ENCODE data around the gene LYPD8.

Gene LYPD8

DNA sequence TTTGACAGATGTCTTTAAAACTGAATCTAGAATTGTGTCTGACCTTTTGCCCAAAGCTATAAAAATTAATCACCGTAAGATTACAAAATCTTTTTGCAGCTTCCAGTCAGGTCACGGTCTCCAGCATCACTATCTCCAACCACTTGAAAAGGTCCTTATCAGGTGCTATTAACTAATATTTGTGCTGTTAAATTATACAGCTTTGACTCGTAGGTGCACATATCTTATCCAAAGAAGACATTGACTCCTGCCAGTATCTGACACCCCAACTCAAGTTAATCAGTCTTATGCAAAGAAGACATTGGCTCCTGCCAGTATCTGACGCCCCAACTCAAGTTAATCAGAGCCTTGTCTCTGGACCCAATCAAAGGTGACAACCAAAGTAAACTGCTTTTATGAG lies 19.9 kb upstream of the LYPD8 start:
- DNase-seq, result no peak
- in situ Hi-C loops (cut with HindIII; ENCODE audit: low pct_ligation_motif_present, low pct_unique_long_range_greater_than_20kb, low sequenced_read_pairs), result no loop called here

DNA sequence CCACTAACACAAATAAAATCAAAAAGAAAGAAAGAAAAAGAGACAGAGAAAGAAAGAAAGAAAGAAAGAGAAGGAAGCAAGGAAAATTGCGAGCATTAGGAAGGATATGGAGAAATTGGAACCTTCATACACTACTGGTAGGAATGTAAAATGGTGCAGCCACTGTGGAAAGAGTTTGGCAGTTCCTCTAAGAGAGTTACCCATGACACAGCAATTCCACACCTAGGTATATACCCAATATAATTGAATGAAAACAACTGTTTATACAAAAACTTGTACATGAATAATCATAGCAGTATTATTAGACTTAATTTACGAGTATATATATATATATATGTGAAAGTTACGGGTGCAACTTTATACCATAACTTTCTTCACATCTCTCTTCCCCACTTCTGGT lies 4.1 kb upstream of the LYPD8 start:
- no peak for DNase-seq
- in situ Hi-C loops (cut with HindIII; ENCODE audit: low pct_ligation_motif_present, low pct_unique_long_range_greater_than_20kb, low sequenced_read_pairs), result no loop called here

- no peak for DNase-seq
- in situ Hi-C loops (cut with HindIII; ENCODE audit: low pct_ligation_motif_present, low pct_unique_long_range_greater_than_20kb, low sequenced_read_pairs), result no loop called here
Measured at GRCh38 chr1:248758352-248758751, 2.8 kb upstream of the LYPD8 start.

DNA sequence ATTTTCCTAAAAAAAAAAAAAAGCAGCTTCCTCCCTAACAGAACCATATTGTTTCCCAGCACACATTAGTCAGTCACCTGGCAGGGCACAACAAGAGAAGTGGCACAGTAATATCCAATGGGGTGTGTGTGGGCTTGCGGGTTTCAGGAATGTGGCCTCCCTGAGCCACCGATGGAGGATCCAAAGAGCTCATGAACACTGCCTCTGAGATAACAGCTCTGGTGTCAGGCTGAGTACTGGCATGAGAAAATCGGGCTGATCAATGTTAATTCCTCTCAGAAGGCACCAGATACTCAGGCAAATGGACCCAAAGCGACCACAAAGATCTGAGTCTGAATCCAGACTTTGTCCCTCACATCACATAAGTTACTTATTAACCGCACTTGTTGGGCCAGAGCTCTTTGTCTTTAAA lies 2.2 kb upstream of the LYPD8 start:
- DNase-seq, result peak; percentile 19
- in situ Hi-C loops (cut with HindIII; ENCODE audit: low pct_ligation_motif_present, low pct_unique_long_range_greater_than_20kb, low sequenced_read_pairs), result no loop called here

DNA sequence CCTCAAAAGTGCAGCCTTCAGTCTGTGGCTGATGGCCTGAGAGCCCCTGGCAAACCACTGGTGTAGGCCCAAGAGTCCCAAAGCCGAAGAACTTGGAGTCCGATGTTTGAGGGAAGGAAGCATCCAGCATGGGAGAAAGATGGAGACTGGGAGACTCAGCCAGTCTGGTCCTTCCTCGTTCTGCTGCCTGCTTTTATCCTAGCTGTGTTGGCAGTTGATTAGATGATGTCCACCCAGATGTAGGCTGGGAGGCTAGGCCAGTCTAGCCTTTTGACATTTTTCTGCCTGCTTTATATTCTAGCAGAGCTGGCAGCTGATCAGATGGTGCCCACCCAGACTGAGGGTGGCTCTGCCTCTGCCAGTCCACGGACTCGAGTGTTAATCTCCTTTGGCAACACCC lies 1.1 kb upstream of the LYPD8 start:
- in situ Hi-C loops (cut with HindIII; ENCODE audit: low pct_ligation_motif_present, low pct_unique_long_range_greater_than_20kb, low sequenced_read_pairs), result no loop called here
- no peak for DNase-seq

DNA sequence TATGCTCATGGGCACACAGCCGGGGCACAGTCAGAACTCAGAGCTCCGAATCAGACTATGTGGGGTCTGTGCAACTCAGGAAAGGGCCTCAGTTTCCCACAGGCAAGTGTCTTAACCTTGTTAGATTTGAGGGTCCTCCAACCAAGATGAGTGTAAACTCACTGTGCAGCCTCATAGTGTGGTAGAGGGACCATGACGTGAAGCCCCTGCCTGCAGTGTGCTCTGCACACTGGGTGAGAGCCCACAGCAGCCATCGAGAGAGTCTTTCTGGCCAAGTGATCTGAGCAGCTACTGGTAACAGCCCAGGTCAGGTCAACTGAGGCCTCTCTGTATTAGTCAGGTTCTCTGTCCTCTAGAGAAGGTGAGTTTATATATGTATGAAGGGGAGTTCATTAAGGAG lies 592 bp upstream of the LYPD8 start:
- DNase-seq, result no peak
- in situ Hi-C loops (cut with HindIII; ENCODE audit: low pct_ligation_motif_present, low pct_unique_long_range_greater_than_20kb, low sequenced_read_pairs), result no loop called here

DNA sequence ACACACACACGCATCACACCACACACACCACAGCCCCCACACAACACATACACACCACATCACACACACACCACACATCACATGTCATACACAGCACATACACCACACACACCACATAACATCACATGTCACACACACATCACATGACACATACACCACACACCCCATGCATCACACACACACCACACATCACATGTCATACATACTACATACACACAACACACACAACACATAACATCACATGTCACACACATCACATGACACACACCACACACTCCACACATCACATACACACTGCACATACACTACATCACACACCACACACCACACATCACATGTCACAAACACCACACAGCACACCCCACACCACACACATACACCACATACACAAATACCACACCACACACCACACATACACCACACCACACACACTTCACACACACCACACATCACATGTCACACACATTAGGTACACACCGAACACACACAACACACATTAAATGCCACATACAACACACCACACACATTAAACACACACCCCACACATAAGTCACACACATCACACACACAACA lies 1.8 kb downstream of the LYPD8 start:
- in situ Hi-C loops (cut with HindIII; ENCODE audit: low pct_ligation_motif_present, low pct_unique_long_range_greater_than_20kb, low sequenced_read_pairs), result no loop called here

DNA sequence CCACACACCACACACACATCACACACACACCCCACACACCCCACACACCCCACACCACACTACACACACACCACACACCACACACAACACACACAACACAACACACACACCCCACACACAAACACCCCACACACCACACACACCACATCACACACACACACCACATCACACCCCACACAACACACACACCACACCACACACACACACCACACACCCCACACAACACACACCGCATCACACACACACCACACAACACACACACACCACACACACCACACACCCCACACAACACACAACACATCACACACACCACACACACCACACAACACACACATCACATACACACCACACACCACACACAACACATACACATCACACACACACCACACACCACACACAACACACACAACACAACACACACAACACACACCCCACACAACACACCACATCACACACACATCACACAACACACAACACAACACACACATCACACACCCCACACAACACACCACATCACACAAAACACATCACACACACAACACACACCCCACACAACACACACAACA lies 2.4 kb downstream of the LYPD8 start:
- no peak for DNase-seq
- in situ Hi-C loops (cut with HindIII; ENCODE audit: low pct_ligation_motif_present, low pct_unique_long_range_greater_than_20kb, low sequenced_read_pairs), result no loop called here

More for the DNA sequence above, 1.8 kb downstream of the LYPD8 start:
- no peak for DNase-seq

GRCh38 chr1:248752161-248753028 lies 3.2 kb downstream of the LYPD8 start:
- in situ Hi-C loops (cut with HindIII; ENCODE audit: low pct_ligation_motif_present, low pct_unique_long_range_greater_than_20kb, low sequenced_read_pairs), result no loop called here
- DNase-seq, result no peak

GRCh38 chr1:248751635-248752034 lies 3.9 kb downstream of the LYPD8 start:
- in situ Hi-C loops (cut with HindIII; ENCODE audit: low pct_ligation_motif_present, low pct_unique_long_range_greater_than_20kb, low sequenced_read_pairs), result no loop called here
- no peak for DNase-seq

- DNase-seq, result no peak
- in situ Hi-C loops (cut with HindIII; ENCODE audit: low pct_ligation_motif_present, low pct_unique_long_range_greater_than_20kb, low sequenced_read_pairs), result no loop called here
Measured at GRCh38 chr1:248751142-248751541, 4.4 kb downstream of the LYPD8 start.

- in situ Hi-C loops (cut with HindIII; ENCODE audit: low pct_ligation_motif_present, low pct_unique_long_range_greater_than_20kb, low sequenced_read_pairs), result no loop called here
- DNase-seq, result no peak
Measured at GRCh38 chr1:248750496-248750895, 5.1 kb downstream of the LYPD8 start.

DNA sequence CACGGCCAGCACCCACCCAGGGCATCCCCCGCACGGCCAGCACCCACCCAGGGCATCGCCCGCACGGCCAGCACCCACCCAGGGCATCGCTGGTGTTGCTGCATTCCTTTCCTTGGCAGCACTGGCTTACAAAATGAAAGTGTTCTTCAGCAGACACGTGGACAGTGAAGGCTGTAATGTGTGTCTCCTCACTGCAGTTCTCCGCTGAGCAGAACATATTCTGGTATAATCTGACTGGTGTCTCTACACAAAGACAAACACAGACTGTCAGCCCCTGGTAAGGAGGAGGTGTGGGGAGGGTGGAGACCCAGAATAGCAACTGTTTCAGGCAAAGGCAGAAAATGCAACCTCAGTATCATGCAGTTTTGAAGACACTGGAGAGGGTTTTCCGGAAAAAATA lies 7.3 kb downstream of the LYPD8 start:
- in situ Hi-C loops (cut with HindIII; ENCODE audit: low pct_ligation_motif_present, low pct_unique_long_range_greater_than_20kb, low sequenced_read_pairs), result no loop called here
- no peak for DNase-seq

- DNase-seq, result no peak
- in situ Hi-C loops (cut with HindIII; ENCODE audit: low pct_ligation_motif_present, low pct_unique_long_range_greater_than_20kb, low sequenced_read_pairs), result no loop called here
Measured at GRCh38 chr1:248740876-248741275, 14.7 kb downstream of the LYPD8 start.

DNA sequence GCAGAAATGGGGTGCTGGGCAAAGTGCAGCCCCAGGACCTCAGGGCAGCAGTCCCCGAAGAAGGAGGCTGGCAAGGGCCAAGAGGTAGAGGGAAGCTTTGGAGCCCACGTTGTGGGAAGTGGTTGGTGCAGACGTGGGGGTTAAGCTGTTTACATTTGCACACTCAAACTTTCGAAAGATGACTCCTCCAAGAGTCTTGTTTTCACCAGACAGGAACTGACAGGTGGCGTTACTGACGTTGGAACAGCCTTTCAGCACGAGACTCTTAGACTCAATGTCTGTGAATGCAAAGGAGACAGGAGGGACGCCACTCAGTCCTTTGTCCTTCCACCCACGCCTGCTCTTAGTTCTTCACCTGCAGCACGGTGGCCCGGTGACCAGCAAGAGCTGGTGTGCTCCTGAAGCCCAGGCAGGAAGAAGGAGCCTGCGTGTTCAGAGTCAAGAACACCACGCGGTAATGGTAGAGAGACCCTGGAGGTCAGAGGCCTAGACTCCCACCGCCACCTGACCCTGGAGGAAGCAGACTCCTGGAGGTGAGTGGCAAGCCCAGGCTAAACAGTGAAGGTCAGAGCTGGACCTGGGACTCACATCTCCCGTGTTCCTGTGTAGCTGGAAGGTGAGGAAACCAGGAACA lies 15.9 kb downstream of the LYPD8 start:
- in situ Hi-C loops (cut with HindIII; ENCODE audit: low pct_ligation_motif_present, low pct_unique_long_range_greater_than_20kb, low sequenced_read_pairs), result no loop called here
- DNase-seq, result no peak

DNA sequence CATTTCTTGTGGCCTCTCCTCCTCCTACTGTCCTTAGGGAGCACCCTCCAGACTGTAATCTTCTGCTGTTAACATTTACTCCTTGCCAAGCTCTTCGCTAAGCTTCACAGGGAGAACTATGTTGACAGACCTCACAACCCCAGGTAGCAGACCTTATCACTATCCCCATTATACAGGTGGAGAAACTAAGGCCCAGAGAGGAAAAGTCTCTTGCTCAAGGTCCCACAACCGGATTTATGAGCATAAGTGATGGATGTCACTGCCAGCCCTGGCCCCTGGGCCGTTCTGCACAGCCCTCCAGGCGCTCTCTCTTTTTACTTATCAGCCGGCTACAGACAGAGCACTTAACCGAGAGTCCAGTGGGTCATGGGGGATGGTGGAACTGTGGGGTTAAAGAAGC lies 18.1 kb downstream of the LYPD8 start:
- in situ Hi-C loops (cut with HindIII; ENCODE audit: low pct_ligation_motif_present, low pct_unique_long_range_greater_than_20kb, low sequenced_read_pairs), result no loop called here
- no peak for DNase-seq

- in situ Hi-C loops (cut with HindIII; ENCODE audit: low pct_ligation_motif_present, low pct_unique_long_range_greater_than_20kb, low sequenced_read_pairs), result no loop called here
- DNase-seq, result no peak
Measured at GRCh38 chr1:248736977-248737376, 18.6 kb downstream of the LYPD8 start.

GRCh38 chr1:248733566-248733965 lies 22.0 kb downstream of the LYPD8 start:
- DNase-seq, result peak; percentile 19
- in situ Hi-C loops (cut with HindIII; ENCODE audit: low pct_ligation_motif_present, low pct_unique_long_range_greater_than_20kb, low sequenced_read_pairs), result no loop called here

- DNase-seq, result no peak
Measured at GRCh38 chr1:248730507-248731335, 24.8 kb downstream of the LYPD8 start.

More at GRCh38 chr1:248730507-248731335, 24.8 kb downstream of the LYPD8 start:
- in situ Hi-C loops (cut with HindIII; ENCODE audit: low pct_ligation_motif_present, low pct_unique_long_range_greater_than_20kb, low sequenced_read_pairs), result no loop called here

All from ACHN (cell line).